Muscle of back (tissue), 13 donors: Measurements from ENCODE around the gene NFATC4. TPM values are rescaled to one million over a fixed set of nuclear protein-coding genes. Genes with fewer than 3 reads are reported as not detected.
A peak's percentile ranks its signal among the peaks of the same experiment; 100 is the strongest.
"Not testable (repeated sequence)": the region's sequence is repeated elsewhere in the genome, so short reads cannot be mapped to it uniquely, and the experiment has no call there.

ENCODE experiments used
- DNase-seq, 3 donors: peaks; one replicate each; pipeline versions ENCODE4 v3.0.0 to v3.0.0-alpha.2; 2013
- long read RNA-seq, 9 donors: transcript quantifications; one replicate each; lab custom pipeline, GENCODE V29; 2026
- polyA plus RNA-seq, 10 donors: library from polyadenylated mRNA; unstranded; fragments of 120-200 nt; gene quantifications; one replicate each; pipeline ENCODE4 v1.2.1, GENCODE V29; 2013; ENCODE audit not compliant: insufficient read length in 10 of 10

The NFATC4 gene
- polyA plus RNA-seq = 10 to 100 TPM; 34.0 to 69.3 (median 44.5) TPM
- long read RNA-seq, donor 1, partial matches to known transcripts = 5 of 7 reads
- long read RNA-seq, donor 1, other reads (novel, unspliced or antisense) = 0 of 7 reads
- long read RNA-seq, donor 2, full-length matches to known transcripts = 4 of 4 reads
- long read RNA-seq, donor 2, partial matches to known transcripts = 0 of 4 reads
- long read RNA-seq, donor 2, other reads (novel, unspliced or antisense) = 0 of 4 reads
- long read RNA-seq, donor 3 = 0 reads
- long read RNA-seq, donor 4, full-length matches to known transcripts = 2 of 2 reads
- long read RNA-seq, donor 4, partial matches to known transcripts = 0 of 2 reads
- long read RNA-seq, donor 4, other reads (novel, unspliced or antisense) = 0 of 2 reads
- long read RNA-seq, donor 5, full-length matches to known transcripts = 10 of 15 reads
- long read RNA-seq, donor 5, partial matches to known transcripts = 5 of 15 reads
- long read RNA-seq, donor 5, other reads (novel, unspliced or antisense) = 0 of 15 reads
- long read RNA-seq, donor 6, full-length matches to known transcripts = 6 of 32 reads
- long read RNA-seq, donor 6, partial matches to known transcripts = 26 of 32 reads
- long read RNA-seq, donor 6, other reads (novel, unspliced or antisense) = 0 of 32 reads
- long read RNA-seq, donor 7, partial matches to known transcripts = 0 of 2 reads
- long read RNA-seq, donor 7, other reads (novel, unspliced or antisense) = 0 of 2 reads
- long read RNA-seq, donor 8, full-length matches to known transcripts = 2 of 2 reads
- long read RNA-seq, donor 8, partial matches to known transcripts = 0 of 2 reads
- long read RNA-seq, donor 8, other reads (novel, unspliced or antisense) = 0 of 2 reads
- long read RNA-seq, donor 9, full-length matches to known transcripts = 4 of 4 reads
- long read RNA-seq, donor 9, partial matches to known transcripts = 0 of 4 reads
- long read RNA-seq, donor 9, other reads (novel, unspliced or antisense) = 0 of 4 reads

GRCh38 chr14:24367514-24368211, at the start of gene NFATC4:
NFATC4 (plus strand) TSS chr14:24368184; CDS start chr14:24368341, 157 bp downstream.
- peak; percentile 93 to 98 (median 97) for DNase-seq

- no peak for DNase-seq
Observed at GRCh38 chr14:24321212-24321975, 46.6 kb upstream of the NFATC4 start.

GRCh38 chr14:24322672-24323071, 45.3 kb upstream of the NFATC4 start:
- DNase-seq = no peak

GRCh38 chr14:24323341-24323740, 44.6 kb upstream of the NFATC4 start:
- no peak for DNase-seq

- DNase-seq = no peak
Observed at GRCh38 chr14:24324024-24324423, 44.0 kb upstream of the NFATC4 start.

- no peak for DNase-seq
Observed at GRCh38 chr14:24325041-24325530, 42.9 kb upstream of the NFATC4 start.

GRCh38 chr14:24325963-24326362, 42.0 kb upstream of the NFATC4 start:
- DNase-seq = no peak

- DNase-seq = no peak
Observed at GRCh38 chr14:24327303-24327702, 40.7 kb upstream of the NFATC4 start.

- DNase-seq = not testable (repeated sequence)
Observed at GRCh38 chr14:24327914-24328313, 40.1 kb upstream of the NFATC4 start.

- DNase-seq = no peak
Observed at GRCh38 chr14:24329073-24329663, 38.8 kb upstream of the NFATC4 start.

- DNase-seq = no peak
Observed at GRCh38 chr14:24329736-24330135, 38.2 kb upstream of the NFATC4 start.

GRCh38 chr14:24330973-24331674, 36.9 kb upstream of the NFATC4 start:
- DNase-seq = no peak

- no peak for DNase-seq
Observed at GRCh38 chr14:24331731-24332267, 36.2 kb upstream of the NFATC4 start.

- peak in 2 of 3 donors; percentile 37 to 79 for DNase-seq
Observed at GRCh38 chr14:24332268-24332993, 35.6 kb upstream of the NFATC4 start.

GRCh38 chr14:24334431-24335291, 33.3 kb upstream of the NFATC4 start, which contains the start of gene ADCY4:
ADCY4 (minus strand) TSS chr14:24335071; CDS start chr14:24334652, 419 bp downstream.
- DNase-seq = peak in 1 of 3 donors; percentile 48

GRCh38 chr14:24335461-24336171, 32.4 kb upstream of the NFATC4 start:
- DNase-seq = no peak
